HG02588 (cell line): ENCODE measurements around the gene SAMD13.
A peak's percentile ranks its signal among the peaks of the same experiment; 100 is the strongest.
"Not testable (repeated sequence)": the region's sequence is repeated elsewhere in the genome, so short reads cannot be mapped to it uniquely, and the experiment has no call there.

Experiments
- ATAC-seq: cut with Tn5 transposase; IDR thresholded peaks from one replicate; pipeline ENCODE4 v1.9.1; 2021; ENCODE audit warnings: mild to moderate bottlenecking, moderate library complexity; ENCODE audit not compliant: unreplicated experiment

The SAMD13 gene

DNA sequence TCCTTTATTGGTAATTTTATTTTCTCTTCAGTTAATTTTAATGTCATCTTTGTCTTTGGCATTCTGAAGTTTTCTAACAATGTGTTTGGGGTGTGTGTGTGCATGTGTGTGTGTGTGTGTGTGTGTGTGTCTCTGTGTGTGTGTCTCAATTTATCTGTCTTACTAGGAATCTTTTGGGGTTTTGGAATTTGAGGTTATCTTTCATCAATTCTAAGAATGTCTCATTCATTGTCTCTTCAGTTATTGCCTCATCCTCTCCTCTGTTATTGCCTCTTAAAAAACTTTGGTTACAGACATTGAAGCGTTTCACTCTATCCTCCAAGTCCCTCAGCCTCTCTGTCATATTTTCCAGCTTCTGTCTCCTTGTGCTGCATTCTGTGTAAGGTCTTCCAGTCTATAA, 18.1 kb upstream of the SAMD13 start:
- ATAC-seq: no peak

DNA sequence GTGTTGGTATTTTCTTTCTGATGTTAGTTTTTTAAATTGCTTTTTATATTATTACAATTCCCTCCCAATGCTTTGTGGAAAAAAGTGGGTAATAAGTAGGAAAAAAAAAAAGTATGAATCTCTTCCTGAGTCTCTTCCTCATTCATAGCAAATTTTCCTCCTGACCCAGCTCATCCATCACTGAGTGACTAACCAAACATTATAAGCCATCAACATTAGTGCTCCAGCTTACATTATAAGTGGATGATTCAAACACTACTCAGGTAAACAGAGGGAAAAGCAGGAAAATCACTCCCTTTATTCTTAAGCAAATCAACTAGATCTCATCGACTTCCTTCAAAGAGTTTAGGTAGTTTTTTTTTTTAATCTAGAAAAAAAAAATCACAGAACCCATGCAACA, 15.4 kb upstream of the SAMD13 start:
- no peak for ATAC-seq

DNA sequence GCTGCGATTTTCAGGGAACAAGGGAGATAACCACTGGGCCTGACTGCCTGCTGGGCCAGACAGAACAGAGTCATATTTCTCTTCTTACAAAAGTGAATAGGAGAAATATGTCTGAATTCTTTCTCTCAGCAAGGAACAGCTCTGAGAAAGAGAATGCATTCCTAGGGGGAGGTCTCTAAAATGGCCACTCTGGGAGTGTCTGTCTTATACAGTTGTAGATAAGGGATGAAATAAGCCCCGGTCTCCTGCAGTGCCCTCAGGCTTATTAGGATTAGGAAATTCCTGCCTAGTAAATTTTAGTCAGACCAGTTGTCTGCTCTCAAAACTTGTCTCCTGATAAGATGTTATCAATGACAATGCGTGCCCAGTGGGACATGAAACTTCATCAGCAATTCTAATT, 14.1 kb upstream of the SAMD13 start:
- not testable (repeated sequence) for ATAC-seq

DNA sequence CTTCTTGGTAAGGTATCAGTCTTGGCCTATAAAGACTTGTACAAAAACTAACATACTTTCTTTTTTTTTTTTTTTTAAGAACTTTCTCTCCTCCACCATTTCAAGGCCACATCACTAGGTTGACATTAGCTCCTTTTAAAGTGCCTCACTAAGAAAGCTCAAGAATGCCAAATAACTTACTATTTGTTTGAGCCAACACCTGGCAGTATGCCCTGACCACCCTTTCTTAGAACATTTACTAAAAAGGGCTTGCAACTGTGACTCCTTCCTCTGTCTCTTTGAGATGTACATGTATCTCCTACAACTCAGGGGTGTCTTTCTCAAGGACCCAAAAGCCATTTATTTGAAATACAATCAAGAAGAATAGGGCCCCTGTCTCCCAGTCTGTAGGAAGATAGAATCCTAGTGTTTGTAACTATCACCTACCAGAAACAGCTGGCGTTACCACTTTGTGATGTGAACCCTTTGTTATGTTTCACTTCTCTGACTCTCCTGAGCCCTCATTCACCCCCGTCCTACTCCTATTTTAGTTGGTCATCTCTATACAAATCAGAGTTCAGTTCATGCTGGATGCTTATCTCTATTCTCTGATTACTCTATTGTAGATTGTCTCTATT, 12.2 kb upstream of the SAMD13 start:
- ATAC-seq: no peak

DNA sequence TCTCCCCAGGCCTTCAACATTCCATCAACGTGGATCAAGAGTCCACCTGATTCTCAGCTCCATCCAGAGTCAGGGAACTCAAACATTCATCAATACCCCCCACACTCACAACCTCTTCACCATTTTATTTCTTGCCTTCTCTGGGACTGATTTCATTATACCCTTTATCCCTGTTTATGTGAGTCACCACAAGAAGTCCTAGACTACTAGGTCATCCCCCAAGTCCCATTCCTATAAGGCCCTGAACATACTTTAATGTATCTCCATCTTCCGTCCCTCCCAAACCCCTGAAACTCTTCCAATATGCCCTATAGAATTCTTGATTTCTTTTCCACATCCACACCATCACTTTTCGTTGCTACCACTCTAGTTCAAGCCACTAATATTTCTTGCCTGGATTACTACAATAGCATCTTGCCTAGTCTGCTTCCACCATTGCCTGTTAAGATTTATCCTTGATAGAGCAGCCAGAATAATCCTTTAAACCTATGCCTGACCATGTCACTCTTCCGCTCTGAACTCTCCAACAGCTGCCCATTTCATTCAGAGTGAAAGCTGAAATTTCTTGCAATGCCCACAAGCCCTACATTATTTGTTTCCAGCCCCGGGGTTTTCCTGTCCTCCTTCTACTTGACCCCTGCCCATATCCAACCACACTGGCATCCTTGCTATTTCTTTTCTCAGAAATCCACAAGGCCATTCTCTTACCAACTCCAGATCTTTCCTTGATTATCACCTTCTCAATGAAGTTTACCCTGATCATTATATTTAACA, 9.4 kb upstream of the SAMD13 start:
- no peak for ATAC-seq

DNA sequence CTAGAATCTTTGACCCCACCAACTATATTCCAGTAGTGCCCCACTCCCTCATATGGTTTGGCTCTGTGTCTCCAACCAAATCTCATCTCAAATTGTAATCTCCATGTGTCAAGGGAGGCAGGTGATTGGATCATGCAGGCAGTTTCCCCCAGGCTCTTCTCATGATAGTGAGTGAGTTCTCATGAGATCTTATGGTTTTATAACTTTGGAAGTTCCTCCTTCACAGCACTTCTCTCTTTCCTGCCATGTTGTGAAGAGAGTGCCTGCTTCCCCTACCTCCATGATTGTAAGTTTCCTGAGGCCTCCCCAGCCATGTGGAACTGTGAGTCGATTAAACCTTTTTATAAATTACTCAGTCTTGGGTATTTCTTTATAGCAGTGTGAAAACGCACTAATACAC, 7.7 kb upstream of the SAMD13 start:
- ATAC-seq: no peak

DNA sequence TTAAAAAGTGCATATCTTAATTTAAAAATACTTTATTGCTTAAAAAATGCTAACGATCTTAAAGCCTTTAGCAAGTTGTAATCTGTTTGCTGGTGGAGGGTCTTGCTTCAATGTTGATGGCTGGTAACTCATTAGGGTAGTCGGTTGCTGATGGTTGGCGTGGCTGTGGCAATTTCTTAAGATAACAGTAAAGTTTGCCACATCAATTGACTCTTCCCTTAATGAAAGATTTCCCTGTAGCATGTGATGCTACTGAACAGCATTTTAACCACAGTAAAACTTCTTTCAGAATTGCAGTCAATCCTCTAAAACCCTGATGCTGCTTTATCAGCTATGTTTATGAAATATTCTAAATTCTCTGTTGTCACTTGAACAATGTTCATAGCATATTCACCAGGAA, 6.8 kb upstream of the SAMD13 start:
- no peak for ATAC-seq

DNA sequence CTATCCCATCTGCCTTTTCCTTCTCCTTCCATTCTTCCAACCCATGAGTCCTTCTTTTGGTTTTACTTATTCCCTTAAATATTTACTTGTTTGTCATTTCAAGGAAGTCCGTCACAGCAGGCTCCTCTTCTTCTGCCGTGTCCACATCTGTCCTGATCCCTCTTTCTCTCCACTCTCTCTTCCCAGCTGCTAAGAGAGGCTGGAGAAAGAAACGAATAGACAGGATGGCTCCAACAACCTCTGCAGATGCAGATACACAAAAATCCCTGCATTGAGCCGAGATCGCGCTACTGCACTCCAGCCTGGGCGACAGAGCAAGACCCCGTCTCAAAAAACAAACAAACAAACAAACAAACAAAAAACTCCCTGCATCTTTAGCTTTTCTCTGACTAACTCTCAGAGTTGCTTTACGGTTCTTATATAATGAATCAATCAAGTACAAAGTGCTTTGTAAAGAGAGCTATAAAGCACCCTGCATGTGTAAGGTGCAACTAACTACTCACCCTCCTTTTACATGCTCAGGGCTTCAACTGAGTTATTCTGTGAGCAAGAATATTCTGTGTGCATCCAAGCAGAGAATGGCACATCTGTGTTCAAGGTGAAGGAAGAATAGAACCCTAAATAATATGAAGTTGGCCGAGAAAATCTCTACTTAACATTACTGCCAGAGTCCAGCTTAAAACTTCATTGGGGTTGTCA, 3.8 kb upstream of the SAMD13 start:
- no peak for ATAC-seq

DNA sequence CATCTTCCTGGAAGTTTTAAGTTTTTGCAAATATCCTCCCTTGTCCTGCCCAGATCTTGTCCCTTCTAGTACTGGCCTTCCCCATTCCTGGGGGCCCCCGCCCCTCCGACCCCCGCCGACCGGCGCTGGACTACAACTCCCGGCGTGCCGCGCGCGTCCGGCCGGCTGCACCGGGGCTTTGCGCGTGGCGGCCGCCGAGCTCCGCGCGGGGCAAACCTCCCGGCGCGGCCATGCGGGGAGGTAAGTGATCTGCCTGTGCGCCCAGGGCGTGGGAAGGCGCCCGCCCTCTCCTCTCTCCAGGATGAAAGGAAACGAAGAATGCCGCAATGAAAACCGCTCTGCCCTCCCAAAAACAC, 3.2 kb upstream of the SAMD13 start:
- ATAC-seq: peak; percentile 82

DNA sequence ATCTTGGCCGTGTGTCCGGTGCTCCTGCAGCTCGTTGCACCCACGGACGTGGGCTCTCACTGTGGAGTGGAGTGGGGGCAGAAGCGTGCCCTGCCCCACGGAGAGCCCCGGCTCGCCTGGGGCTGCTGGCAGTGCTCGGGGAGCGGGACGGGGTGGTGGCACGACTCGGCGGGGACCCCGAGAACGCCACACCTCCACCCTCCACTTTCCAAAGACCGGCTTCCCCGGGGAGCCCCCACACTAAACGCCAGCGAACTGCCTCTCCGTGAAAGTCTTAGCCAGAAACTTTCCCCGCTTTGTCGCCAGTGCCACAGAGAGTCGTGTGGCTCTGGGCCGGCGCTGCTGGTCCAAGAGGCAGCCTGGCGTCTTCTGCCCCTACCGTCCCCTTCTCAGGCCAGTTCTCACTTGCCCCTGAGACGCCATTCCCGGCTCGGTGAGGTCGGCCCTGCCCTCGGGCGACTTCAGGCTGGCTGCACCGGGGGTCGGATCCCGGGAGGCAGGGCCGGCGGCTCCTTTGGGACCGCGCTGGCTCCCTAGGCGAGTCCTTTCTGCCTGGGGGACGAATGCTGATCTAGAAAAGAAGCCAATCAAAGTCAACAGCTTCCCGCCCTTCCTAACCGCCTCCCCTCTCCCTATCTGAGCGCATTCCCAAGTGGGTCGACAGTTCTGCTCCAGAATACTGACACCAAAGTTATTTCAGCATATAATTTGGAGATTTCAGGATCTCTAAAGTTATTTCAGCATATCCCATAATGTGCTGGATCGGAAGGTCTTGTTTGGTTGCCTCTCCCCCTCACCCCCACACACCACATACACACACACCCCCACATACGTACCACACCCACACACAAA, 2.6 kb upstream of the SAMD13 start:
- peak; percentile 38 for ATAC-seq

DNA sequence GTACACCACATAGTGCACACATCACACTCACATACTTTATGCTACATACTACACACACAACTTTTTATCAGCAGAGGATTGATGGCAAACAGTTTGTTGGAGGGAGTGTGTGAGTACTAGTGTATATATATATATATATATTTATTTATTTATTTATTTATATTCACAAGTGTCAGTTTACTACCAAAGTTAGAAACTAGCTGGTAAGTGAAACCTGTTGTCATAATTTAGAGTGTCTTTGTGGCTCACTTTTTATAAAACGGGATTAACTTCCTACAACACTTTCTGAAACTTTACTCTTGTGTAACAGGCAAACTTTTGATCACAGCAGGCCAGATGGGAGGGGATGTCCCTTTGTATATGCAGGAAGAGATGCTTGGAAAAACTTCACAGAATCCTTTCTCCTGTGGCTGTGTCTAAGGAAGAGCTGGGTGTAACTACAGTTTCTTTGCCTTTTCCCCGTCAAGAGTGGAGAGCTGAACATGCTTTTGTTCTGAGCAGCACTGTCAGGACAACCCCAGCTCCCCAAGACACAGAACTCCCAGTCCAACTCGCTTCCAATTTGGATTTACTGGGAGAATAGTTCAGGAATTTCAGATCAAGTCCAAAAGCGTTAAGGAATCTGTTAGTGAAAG, 1.9 kb upstream of the SAMD13 start:
- ATAC-seq: no peak

DNA sequence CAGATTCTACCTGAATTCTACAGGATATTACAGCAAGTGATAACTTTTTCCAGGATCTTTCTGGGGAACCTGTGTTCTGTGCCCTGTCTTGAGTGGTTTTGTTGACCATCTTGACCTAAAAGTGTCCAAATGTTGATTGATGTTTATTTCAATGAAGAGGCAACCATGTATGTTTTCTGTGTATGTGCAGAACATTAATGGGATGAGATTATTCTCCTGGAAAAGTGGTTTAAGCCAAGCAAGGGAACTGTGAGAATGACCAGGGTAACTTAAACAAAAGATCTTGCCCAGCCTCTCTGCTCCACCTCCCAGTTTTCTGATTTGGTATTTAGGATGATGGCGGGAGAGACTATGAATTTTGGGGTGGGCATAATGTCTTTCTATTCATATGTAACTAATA, 1.0 kb upstream of the SAMD13 start:
- no peak for ATAC-seq

DNA sequence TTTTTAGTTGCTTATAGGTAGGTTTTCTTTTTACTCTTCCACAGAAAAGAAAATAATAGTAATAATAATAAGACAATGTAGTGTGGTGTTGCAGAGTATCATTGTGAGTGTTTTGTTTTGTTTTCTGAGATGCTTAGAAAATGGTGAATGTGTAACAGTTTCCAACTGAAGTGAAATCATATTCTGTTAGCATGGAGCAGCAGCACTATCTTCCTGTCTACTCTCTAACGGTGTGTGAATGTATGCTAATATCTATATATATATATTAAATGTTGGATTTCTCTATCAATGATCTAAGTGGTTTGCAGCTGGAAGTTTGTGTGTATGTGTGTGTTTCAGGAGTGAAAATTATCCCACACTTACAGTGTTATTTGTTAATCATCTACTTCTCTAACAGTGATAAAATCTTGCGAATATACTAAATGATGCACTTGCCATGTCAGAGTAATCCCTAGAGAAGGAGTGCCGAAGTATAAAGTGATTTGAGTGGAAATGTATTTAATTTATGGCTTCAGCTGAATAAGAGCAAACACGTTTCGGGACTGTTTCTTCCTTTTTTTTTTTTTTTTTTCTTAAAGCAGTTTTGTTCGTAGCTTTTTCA, 377 bp downstream of the SAMD13 start:
- ATAC-seq: no peak

DNA sequence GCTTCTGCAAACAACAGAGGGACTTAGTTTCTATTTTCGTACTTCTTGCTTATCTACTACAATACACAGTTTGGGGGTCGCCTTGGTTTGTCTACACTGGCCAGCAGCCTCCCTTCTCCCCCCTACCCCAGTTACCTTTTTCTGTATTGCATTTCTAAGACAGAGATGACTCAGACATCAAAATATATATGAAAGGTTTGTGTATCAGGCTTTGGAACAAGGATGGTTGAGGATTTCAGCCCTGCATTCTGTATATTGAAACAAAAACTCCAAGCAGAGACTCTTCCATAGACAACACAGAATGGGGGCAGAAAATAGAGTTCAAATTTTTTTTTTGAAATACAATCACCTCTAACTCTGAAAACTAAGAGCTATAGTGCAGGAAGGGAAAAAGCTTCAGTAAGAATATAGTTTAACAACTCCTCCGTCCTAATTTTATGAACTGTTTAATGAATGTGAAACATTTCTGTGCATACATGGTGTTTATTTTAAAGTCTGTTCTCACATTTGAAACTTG, 1.9 kb downstream of the SAMD13 start:
- no peak for ATAC-seq

DNA sequence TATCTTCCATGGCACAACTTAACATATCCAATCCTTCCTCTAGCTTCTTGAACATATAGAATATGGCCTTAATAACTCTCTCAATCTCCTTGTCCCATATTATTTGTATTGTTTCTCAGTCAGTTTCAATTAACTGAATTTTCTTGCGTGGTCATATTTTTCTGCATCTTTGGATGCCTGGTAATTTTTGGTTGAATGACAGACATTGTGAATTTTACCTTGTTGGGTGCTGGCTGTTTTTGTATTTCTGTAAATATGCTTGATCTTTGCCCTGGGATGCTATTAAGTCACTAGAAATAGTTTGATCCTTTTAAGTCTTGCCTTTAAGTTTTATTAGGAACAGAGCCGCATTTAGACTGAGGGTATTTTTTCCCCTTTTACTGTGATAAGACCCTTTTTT, 5.9 kb downstream of the SAMD13 start:
- ATAC-seq: no peak

DNA sequence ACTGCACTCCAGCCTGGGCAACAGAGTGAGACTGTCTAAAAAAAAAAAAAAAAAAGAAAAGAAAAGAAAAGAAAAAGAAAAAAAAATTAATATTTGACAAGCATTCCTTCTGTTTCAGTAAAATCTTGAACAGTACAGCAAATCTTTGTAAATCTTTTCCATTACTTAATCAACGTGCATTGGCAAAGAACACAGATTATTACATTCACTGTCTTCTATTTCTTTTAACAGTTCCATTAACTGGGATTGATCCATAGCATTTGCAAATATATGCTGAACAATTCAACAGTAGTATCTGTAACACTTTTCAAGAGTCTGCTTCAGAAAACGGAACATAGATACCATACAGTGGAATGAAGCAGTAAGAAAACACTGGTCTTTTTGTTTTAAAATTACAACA, 9.8 kb downstream of the SAMD13 start:
- no peak for ATAC-seq

DNA sequence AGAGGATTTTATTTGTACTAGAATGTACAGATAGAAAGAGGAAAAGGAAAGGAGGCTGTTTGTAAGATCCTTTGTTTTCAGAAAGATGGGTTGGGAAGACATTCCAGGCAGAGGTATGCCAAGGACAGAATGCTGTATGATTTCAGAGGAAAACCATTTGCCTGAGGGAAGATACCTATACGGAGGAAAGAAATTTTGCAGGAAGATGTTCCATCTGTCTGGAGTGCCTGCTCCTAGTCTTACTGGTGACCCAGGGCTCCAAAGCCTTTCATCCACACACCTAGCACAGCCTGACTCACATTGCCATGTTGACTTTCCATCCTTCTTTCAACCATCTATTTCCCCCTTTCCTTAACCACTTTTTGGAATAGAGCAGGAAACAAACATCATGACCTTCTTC, 18.2 kb downstream of the SAMD13 start:
- no peak for ATAC-seq

DNA sequence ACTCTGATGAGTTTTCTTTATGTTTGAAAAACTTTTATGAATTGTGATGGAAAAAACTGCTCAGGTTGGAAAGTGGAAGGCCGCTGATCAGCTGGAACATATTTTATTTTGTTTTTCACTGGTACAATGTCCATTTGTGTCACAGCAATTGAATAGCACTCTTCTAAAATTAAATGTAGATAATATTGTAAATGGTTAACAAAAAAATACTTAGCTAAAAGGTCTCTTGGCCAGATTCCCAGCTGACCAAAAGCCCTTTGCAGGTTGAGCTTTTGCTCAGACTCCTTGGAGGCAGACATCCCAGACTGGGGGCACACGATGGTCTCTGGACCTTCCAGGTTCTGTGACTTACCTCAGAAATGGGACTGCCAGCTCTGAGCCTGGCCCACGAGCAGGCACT, 26.3 kb downstream of the SAMD13 start:
- no peak for ATAC-seq

DNA sequence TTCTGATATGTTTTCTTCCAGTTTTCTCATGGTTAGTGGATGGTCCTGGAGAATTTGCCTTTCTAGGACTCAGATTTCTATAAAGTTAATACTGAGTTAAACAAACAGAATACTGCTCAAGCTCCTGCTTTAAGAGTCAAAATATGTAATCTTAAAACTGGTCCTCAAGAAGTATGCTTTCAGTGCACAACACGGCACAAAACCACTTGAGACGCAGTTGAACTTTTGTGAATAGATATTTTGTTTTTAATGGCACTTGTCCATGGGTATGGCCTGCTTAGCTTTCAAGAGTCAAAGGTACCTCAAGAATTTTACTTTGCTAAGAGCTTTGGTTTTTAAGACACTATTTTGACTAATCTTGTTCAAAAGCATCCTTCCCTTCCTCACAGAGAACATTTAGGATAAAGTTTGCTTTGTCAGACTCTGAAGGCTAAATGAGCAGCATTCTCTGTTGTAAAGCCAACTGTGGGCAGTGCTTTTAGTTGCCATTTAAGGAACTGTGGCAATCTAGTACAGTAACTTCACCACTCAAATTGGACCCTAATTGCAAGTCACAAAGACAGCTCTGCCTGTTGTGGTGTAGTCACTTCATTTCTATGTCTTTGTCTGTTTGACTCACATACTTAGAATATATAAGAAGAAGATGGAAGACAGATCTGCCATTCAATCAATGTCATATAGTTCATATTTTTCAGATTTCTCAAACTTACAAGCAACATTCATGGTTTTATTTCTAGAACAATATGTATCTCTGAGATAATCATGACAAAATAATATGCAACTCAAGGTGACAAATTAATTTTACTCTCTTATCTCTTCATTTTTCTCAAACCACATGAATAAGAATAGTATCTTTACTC, 28.8 kb downstream of the SAMD13 start:
- no peak for ATAC-seq
